Testis (tissue), 2 donors: ENCODE results near the gene RPL32.
"Not testable (repeated sequence)": the region's sequence is repeated elsewhere in the genome, so short reads cannot be mapped to it uniquely, and the experiment has no call there.

Source experiments
- CTCF ChIP-seq, 3 experiments: fragments of 450-650 bp in 2 of 3; fragments of 200-600 bp in 1 of 3; sonication (generic) in 1 of 3; IDR thresholded peaks; one replicate each; pipeline ENCODE4 v1.5.1; 2016 to 2019; ENCODE audit warnings: antibody characterized with exemption in 3 of 3, mild to moderate bottlenecking in 2 of 3, moderate library complexity in 1 of 3
- POLR2A ChIP-seq: fragments of 450-650 bp; IDR thresholded peaks from one replicate; pipeline ENCODE4 v1.6.1; 2017; ENCODE audit warnings: antibody characterized with exemption, mild to moderate bottlenecking, moderate library complexity

GRCh38 chr3:12881858-12882257 lies 40.5 kb upstream of the RPL32 start:
- TF ChIP-seq CTCF (IDR thresholded peaks at IDR 0.05); POLR2A: not testable (repeated sequence)
